ENCODE results near the gene FBXL2.

Gene FBXL2, protein sequence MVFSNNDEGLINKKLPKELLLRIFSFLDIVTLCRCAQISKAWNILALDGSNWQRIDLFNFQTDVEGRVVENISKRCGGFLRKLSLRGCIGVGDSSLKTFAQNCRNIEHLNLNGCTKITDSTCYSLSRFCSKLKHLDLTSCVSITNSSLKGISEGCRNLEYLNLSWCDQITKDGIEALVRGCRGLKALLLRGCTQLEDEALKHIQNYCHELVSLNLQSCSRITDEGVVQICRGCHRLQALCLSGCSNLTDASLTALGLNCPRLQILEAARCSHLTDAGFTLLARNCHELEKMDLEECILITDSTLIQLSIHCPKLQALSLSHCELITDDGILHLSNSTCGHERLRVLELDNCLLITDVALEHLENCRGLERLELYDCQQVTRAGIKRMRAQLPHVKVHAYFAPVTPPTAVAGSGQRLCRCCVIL

DNA sequence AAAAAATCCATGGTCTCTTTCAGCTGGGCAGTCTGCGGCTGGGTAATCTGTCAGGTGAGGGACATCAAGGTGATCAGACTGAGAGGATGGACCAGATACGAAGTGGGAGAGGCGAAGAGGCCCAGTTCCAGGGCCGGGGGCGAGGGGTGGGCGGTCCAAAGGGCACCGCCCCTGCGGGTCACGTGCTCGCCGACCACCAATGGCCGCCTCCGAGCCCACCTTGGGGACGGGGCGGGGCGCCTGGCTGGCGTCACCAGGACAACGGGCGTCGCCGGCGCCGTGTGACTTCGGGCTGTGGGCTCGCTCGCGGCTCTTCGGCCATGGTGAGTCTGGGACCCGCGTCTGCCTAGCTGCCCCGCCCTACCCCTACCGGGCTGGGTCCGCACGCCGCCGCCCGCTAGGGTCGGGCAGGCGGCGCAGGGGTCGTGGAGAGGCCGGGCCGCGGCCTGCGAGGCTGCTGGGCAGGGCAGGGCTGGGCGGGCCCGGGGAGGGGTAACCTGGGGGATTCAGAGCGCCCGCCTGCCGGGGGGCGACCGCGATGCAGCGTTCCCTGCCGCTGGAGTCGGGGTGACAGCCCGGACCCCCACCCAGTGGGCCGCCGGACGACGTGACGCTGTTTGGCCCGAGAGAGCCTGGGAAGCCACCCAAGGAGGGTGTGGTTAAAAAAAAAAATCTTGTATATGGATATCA lies at the start of gene FBXL2:
Gene FBXL2 (plus strand): TSS at position 250 of the 690 bp plus-strand sequence. CDS start 71 bp downstream, at position 321.
- DNase-seq: peak; percentile 76

DNA sequence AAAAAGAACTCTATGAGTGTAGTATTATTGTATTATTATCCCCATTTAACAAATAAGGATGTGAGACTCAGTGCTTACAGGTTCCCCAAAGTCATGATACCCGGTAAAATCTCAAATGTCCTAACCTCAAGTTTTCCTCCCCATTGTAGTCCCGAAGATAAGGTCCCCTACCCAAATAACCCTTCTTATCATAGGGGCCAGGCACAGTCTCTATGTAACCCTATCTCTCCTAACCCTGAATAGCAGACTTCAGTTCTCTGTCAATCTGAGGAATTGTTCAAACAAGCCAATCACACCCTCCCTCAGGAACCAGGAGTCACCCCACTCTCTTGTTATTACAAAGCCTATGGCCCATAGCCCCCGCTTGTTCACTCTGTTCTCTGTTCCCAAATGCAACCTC lies 48.2 kb upstream of the FBXL2 start:
- no peak for DNase-seq

DNA sequence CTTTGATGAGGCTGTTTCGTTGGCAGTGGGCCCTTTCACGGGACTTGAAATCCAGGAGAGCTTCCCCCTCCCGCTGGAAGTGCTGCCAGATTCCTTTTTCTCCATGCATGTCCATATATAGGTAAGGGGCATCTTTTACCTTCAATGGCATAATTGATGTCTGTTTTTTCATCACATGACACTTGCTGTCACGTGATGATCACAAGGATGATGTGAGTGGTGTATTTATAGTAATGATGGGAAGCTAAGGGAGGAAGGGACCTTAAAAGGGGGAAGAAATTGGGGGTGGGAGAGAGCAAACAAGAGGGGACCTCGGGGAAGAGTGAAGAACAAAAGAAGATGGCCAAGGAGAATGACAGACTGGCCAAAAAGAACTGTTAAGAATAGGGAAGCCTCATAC lies 47.3 kb upstream of the FBXL2 start:
- DNase-seq: no peak

DNA sequence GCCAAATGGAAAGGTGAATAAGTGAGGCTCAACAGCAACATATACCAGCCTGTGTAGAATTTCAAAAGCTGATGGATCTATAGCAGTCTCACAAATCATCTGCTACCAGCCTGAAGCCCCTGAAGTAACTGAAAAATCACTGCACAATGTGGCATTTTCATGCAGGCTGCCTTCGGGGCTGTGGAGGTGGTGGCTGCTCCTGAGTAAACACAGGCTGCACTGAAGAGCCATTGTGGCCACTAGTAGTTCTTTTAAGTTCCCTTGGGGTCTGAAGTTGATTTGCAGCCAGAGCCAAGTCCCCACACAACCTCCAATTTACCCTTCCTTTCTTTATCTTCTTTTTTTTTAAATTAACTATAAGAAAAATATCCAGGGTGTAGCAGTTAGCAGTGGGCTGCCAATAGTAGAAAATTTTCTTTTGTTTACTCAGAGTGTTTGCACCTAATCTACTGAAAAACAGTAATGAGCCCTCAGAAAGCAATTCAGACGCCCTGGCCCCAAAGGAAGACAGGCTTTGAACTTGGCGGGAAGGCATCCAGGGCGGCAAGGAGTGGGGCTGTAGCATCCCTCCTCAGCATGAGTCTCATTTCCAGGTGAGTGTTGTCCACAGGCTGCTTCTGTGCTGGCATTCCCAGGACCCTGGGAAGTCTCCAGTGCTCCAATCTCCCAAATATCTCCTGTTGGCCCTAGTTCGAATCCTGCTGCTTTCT lies 45.3 kb upstream of the FBXL2 start:
- no peak for DNase-seq

DNA sequence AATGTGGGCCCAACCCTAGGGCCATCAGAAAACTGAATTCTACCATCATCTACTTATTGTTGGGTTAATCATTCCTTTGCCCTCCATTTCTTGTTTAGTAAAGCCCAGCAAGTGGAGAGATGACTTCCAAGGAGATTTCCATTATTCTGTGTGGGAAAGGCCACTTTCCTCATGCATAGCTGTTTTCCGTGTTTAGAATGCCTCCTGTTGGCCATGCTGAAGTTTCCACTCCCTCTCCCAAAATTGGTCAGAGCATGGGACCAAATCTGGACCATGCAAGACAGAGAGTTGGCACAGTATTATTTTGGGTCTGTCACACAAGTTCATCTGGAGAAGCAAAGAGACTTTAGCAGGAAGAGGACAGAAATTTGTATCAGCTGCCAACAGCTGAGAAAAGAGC lies 43.4 kb upstream of the FBXL2 start:
- no peak for DNase-seq

DNA sequence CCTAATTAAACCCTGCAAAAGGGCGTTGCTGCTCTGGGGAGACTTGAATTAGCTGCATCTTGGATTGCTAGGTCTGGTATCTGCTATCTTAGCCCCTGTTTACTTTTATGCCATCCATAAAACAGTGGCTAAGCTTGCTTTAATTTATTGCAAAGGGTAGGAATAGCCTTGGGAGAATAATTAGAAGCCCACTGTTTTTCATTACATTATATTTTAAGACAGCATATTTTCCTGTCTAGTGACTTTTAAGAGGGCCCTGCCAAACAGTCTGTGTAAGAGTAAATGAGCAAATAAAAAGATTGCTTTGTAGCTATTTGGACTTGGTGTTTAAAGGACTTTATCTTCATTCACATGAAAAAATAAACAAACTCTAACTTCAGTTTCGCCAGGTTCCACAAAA lies 41.2 kb upstream of the FBXL2 start:
- no peak for DNase-seq

DNA sequence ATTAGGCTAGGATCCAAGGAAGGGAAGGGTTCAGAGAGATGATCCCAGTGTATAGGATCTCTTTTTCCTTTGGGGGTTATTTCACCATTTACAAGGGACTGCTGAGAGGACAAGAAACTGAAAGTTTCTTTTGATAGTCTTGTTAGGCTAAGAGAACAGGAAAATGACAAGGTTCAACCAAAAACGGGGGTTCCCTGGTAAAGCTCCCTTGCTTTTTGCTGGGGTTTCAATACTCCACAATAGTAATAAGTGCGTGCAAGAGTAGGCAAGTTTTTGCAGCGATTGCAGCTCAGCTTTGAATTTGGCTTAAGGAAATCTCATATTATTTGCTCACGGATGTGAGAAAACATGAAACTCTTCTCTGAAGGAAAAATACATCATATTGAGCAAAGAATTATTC lies 39.8 kb upstream of the FBXL2 start:
- DNase-seq: no peak

DNA sequence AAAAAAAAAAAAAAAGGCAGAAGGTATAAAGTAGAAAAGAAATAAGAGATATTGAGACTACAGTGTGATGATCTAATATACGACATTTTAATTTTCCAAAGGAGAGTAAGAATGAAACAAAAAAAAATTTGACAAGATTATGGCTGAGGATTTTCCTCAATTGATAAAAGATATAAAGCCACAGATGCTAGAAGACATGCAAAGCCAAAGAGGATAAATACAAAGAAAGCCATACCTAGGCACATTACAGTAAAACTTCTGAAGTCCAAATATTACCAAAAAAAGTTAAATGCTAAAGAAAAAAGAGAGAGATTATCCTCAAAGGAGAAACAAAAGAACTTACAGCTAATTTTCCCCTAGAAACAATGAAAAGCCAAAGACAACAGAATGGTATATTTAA lies 38.3 kb upstream of the FBXL2 start:
- DNase-seq: no peak

DNA sequence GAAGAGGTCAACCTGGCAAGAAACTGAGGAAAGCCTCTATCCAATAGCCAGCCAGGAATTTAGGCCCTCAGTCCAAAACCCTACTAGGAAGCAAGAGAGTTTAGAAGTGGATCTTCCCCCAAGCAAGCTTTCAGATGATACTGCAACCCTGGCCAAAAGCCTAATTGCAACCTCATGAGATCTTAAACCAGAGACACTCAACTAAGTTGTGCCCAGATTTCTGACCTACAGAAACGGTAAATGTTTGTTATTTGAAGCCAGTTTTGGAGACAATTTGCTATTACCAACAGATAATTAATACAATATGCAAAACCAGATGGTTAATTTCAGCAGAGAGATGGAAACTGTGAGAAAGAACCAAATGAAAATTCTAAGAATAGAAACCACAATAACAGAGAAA lies 37.0 kb upstream of the FBXL2 start:
- no peak for DNase-seq

DNA sequence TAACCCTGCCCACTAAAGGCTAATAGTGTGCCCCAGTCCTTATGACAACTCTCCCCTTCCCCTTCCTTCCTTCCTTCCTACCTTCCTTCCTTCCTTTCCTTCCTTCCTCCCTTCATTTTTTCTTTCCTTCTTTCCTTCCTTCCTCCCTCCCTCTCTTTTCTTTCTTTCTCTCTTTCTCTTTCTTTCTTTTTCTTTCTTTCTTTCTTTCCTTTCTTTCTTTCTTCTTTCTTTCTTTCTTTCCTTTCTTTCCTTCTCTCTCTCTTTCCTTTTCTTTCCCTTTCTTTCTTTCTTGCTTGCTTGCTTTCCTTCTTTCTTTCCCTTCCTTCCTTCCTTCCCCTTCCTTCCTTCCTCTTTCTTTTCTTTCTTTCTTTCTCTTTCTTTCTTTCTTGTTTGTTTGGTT lies 30.5 kb upstream of the FBXL2 start:
- DNase-seq: no peak

DNA sequence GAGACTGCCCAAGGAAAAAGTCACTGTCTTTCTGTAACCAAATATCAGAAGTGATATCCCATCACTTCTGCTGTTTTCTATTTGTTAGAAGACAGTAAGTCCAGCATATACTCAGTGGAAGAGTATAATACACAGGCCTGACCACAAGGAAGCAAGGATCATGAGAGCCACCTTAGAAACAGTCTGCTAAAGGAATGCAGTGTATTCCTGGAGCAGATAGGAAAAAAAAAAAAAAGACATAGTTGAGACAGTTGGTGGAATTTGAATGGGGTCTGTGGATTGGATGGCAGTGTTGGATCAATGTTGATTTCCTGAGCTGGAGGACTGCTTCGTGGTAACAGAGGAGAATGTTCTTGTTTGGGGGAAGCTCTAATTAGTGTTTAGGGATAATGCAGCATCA lies 26.5 kb upstream of the FBXL2 start:
- no peak for DNase-seq

DNA sequence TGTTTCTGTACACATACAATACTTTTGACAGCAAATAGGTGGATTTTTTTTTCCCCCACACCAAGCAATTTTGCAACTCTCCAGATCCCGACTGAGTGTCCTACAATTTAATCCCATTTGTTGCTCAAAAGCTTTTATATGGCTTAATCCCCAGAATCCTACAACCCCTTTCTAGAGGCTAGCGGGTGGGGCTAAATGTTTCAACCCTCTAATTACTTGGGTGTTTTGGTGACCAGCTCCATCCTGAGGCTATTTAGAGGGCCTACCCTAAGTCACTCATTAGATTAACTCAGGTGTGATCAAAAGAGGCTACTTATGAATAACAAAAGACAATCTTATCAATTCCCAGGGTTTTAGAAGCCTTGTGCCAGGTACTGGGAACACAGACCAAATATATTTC lies 21.0 kb upstream of the FBXL2 start:
- DNase-seq: no peak

DNA sequence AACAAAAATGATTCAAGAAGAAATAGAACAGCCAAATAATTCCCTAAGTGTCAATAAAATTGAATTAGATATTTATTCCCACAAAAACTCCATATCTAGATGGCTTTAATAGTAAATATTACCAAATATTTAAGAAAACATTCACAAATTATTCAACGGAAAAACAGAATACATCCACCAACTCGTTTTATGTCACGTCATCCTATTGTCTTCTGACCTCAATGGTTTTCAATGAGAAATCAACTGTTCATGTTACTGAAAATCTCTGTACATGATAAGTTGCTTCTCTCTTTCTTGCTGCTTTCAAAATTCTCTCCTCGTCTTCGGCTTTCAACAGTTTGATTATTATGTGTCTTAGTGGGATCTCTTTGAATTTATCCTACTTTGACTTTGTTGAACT lies 17.1 kb upstream of the FBXL2 start:
- no peak for DNase-seq

DNA sequence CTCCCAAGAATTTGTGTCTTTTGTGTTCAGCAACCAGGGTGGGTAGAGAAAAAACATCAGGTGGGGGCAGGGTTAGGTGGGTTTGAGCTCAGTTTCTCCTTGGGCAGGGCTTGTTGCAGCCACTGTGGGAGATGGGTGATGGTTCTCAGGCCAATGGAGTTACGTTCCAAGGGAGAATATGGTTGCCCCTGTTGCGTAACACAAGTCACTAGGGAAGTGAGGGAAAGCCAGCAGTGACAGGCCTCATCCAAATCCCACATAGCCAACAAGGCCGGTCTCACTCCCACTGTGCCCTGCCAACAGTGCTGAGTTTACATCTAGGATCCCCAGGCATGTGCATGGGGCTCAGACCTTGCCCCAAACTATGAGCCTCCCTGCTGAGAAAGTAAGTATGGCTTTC lies 7.9 kb upstream of the FBXL2 start:
- no peak for DNase-seq

DNA sequence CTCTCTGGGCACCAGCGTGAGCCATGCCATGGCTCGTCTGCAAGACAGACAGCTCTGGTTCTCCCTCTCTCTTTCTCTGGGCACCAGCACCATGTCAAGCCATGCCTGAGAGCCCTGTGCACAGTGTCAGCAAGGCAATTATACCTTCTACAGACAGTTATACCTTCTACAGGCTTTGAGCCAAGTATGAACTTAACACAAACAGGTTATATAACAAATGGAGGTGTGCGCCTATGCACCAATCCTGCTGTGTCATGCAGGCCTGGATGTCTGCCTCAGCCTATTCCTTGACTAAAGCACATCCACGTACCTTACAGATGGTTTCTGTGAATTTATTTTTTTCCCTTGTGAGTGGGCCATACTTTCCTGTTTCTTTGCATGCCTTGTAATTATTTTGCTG lies 5.9 kb upstream of the FBXL2 start:
- DNase-seq: no peak

DNA sequence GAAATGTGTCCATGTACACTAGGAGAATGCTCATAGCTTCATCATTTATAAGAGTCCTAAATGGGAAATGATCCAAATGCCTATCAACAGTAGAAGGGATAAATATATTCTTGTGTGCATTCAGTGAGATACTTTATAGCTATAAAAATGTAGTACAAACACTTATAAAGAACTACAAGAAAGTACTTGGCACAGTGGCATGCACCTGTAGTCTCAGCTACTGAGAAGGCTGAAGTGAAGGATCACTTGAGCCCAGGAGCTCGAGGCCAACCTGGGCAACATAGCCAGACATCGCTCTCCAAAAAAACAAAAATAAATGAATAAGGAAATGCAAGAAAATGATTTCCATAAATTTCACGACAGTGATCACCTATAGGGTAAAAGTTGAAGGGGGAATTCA lies 3.6 kb upstream of the FBXL2 start:
- DNase-seq: no peak

DNA sequence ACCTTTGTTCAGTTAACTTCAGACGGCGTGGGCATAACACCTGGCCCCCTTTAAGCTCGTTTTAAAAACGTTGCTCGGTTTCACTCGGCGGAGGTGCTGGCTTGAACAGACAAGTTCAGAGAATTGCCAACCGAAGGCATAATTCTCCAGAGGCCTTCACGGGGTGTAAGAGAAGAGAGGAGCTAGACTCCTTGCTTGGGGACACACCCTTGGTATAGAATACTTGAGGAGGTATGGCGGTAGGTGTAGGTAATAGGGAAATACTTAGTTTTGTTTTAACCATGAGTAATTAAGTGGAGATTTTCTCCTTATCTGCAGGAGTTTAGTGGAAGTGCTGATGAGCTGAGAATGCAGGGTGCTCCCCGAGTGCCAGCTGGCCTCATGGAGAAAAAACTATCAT lies 921 bp downstream of the FBXL2 start:
- peak; percentile 50 for DNase-seq

DNA sequence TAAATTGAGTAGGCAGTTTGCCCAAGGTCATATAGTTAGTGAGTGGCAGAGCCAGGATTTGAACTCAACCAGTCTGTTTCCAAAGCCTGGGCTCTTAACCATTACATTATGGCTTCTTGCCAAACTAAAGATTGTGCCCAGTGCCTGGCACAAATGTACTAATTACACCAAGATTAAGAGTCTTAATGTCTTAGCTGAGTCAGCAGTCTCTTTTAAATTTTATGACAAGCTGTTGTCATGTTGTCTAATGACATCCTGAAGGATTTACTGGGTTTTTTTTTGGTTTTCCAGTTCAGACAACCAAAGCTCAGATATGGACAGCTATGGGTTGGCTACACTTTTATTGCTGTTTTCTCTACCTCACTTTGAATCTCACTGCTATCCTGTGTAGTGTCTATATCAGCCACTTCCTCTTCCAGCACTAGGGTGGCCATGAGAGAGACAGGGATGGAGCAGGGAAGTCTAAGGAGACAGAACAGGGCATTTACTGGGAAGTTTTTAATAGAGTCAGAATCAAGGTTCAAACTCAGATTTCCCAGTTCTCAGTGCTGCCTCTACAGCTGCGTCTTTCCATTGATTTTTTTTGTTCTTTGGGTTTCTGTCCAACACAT lies 10.5 kb downstream of the FBXL2 start:
- no peak for DNase-seq

DNA sequence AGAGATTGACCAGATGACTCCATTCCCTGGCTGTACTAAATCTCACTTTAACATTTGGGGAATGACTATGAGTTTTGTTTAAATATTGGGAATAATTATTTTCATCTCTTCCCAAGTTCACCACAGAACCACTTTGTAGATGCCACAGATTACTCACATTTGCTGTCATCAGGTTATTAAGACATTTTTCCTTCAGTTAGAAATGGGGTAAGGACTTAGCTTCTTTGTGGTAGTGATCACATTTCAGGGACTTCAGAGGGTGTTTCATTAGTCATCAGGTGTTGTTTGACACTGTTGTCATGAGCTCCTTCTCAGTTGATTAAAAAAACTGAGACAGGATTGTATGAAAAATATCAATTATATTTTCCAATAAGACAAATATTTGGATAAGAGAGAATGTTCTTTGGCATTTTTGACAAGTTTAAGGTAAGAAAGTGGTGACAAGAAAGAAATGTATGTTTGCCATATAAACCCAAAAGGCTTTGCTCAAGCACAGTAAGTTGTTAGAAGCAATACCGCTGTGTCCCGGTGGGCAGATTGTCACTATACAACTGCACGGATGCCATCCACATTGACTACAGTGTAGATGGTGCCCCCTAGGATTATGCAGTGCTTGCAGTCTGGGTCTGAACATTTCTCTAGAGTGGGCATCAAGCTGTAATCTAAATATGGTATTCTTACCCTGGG lies 22.3 kb downstream of the FBXL2 start:
- DNase-seq: no peak

DNA sequence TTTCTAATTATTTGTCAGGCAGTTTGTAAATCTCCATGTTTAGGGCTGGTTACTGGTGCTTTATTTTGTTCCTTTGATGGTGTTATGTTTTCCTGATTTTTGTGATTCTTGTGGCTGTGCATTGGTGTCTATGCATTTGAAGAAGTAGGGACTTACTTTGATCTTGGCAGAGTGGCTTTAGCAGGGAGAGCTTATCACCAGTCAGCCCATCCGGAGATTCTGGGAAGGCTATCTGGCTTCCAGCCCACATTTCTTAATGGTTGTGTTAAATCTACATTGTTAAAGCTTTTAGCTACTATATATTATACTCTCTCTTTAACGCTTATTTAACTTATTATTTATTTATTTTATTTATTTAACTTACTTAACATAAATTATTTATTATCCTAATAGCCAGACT lies 35.1 kb downstream of the FBXL2 start:
- no peak for DNase-seq

DNA sequence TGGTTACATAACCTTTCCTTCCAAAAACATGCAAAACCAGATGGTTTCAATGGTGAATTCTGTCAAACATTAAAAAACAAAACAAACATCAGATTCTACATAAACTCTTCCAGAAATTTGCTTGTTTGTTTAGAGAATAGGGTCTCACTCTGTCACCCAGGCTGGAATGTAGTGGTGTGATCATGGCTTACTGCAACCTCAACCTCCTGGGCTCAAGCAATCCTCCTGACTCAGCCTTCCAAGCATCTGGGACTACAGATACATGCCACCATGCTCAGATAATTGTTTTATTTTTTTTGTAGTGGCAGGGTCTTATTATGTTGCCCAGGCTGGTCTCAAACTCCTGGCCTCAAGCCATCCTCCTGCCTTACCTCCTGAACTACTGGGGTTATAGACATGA lies 36.1 kb downstream of the FBXL2 start:
- no peak for DNase-seq

DNA sequence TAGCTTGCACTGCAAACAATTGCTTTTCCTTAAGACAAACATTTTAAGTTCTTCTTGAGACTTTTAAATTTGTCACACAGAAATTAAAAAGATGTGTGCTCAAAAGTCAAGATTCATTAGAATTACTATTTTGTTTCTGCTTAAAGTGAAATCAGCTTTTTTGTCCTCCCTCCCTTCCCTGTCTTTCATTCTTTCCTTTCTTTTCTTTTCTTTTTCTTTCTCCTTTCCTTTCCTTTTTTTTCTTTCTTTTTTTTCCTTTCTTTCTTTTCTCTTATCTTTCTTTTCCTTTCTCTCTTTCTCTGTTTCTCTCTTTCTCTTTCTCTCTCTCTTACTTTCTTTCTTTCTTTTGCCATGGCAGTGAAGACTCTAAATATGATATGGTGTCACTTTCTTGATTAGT lies 37.8 kb downstream of the FBXL2 start:
- no peak for DNase-seq

DNA sequence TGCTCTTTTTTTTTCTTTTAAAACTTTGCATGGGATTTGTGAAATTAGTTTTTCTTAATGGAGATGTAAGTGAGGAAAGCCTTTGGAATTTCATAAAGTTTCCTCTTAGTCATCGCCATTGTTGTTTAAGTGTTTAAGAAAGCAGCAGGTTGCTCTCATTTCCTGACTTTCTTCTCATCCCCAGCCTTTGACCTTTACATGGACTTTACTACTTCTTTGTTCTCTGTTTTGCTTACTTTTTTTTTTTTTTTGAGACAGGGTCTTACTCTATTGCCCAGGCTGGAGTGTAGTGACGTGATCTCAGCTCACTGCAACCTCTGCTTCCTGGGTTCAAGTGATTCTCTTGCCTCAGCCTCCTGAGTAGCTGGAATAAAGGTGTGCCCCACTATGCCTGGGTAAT lies 38.6 kb downstream of the FBXL2 start:
- no peak for DNase-seq

Data from NCI-H2171 (cell line).